SK-N-SH treated with all-trans-retinoic acid at 6 μM for 48 hours (cell line): ENCODE results near the gene SEPTIN1.

Experiments used
- ATAC-seq: fragments of 200-7000 bp; cut with Tn5 transposase; 3 replicates; pipeline ENCODE4 v1.9.1; 2020; ENCODE audit warnings: mild to moderate bottlenecking, moderate library complexity
- ARNTL ChIP-seq: fragments of 450-650 bp; formaldehyde crosslinking; IDR thresholded peaks from 2 replicates; pipeline ENCODE4 v1.5.0; 2020; ENCODE audit warnings: low read depth, mild to moderate bottlenecking, moderate library complexity, borderline replicate concordance
- BACH2 ChIP-seq: fragments of 250-450 bp; sonication (Bioruptor Pico); IDR thresholded peaks from 2 replicates; pipeline ENCODE4 v1.9.0; 2021; ENCODE audit warnings: mild to moderate bottlenecking, borderline replicate concordance
- CREB5 ChIP-seq: fragments of 250-450 bp; sonication (Bioruptor Pico); IDR thresholded peaks from 2 replicates; pipeline ENCODE4 v1.5.1; 2020; ENCODE audit warnings: low read depth, mild to moderate bottlenecking, moderate library complexity
- CSDC2 ChIP-seq: fragments of 250-450 bp; sonication (Bioruptor Pico); IDR thresholded peaks from 2 replicates; pipeline ENCODE4 v1.5.0; 2020; ENCODE audit warnings: mild to moderate bottlenecking, moderate library complexity
- ESRRG ChIP-seq: fragments of 250-450 bp; sonication (Bioruptor Pico); IDR thresholded peaks from 2 replicates; pipeline ENCODE4 v1.6.1; 2021; ENCODE audit warnings: mild to moderate bottlenecking
- GLIS3 ChIP-seq: fragments of 250-450 bp; sonication (Bioruptor Pico); IDR thresholded peaks from 2 replicates; pipeline ENCODE4 v1.5.0; 2020; ENCODE audit warnings: mild to moderate bottlenecking, moderate library complexity
- OSR1 ChIP-seq: fragments of 250-450 bp; sonication (Bioruptor Pico); IDR thresholded peaks from 2 replicates; pipeline ENCODE4 v1.8.0; 2022; ENCODE audit warnings: moderate library complexity, mild to moderate bottlenecking, inconsistent platforms
- PATZ1 ChIP-seq: fragments of 250-450 bp; sonication (Bioruptor Pico); IDR thresholded peaks from 2 replicates; pipeline ENCODE4 v1.8.0; 2020; ENCODE audit warnings: mild to moderate bottlenecking, moderate library complexity, borderline replicate concordance
- PPARA ChIP-seq: fragments of 250-450 bp; sonication (Bioruptor Pico); IDR thresholded peaks from 2 replicates; pipeline ENCODE4 v1.5.0; 2020; ENCODE audit warnings: mild to moderate bottlenecking, borderline replicate concordance
- RARB ChIP-seq: fragments of 250-450 bp; sonication (Bioruptor Pico); IDR thresholded peaks from 2 replicates; pipeline ENCODE4 v1.8.0; 2021; ENCODE audit warnings: mild to moderate bottlenecking, moderate library complexity
- SNAI2 ChIP-seq: fragments of 250-450 bp; sonication (Bioruptor Pico); IDR thresholded peaks from 2 replicates; pipeline ENCODE4 v1.5.0; 2020; ENCODE audit warnings: mild to moderate bottlenecking, moderate library complexity
- TCF4 ChIP-seq: fragments of 250-450 bp; sonication (Bioruptor Pico); IDR thresholded peaks from 2 replicates; pipeline ENCODE4 v1.8.0; 2021; ENCODE audit warnings: mild to moderate bottlenecking, moderate library complexity, borderline replicate concordance
- TOX ChIP-seq: fragments of 250-450 bp; sonication (Bioruptor Pico); IDR thresholded peaks from 2 replicates; pipeline ENCODE4 v1.8.0; 2021; ENCODE audit warnings: mild to moderate bottlenecking, moderate library complexity, borderline replicate concordance
- TSHZ2 ChIP-seq: fragments of 250-450 bp; sonication (Bioruptor Pico); IDR thresholded peaks from 2 replicates; pipeline ENCODE4 v1.5.0; 2020; ENCODE audit warnings: mild to moderate bottlenecking, moderate library complexity
- ZC3H10 ChIP-seq: fragments of 250-450 bp; sonication (Bioruptor Pico); IDR thresholded peaks from 2 replicates; pipeline ENCODE4 v1.5.1; 2021; ENCODE audit warnings: mild to moderate bottlenecking, moderate library complexity
- ZFP3 ChIP-seq: fragments of 250-450 bp; sonication (Bioruptor Pico); IDR thresholded peaks from 2 replicates; pipeline ENCODE4 v1.5.0; 2020; ENCODE audit warnings: mild to moderate bottlenecking, moderate library complexity
- ZFP30 ChIP-seq: fragments of 450-650 bp; formaldehyde crosslinking; IDR thresholded peaks from 2 replicates; pipeline ENCODE4 v1.5.0; 2022; ENCODE audit warnings: mild to moderate bottlenecking, moderate library complexity
- ZNF565 ChIP-seq: fragments of 450-650 bp; formaldehyde crosslinking; conservative IDR thresholded peaks from 2 replicates; pipeline ENCODE4 v1.5.0; 2020; ENCODE audit warnings: low read depth, mild to moderate bottlenecking, moderate library complexity
- ZNF70 ChIP-seq: fragments of 450-650 bp; formaldehyde crosslinking; IDR thresholded peaks from 2 replicates; pipeline ENCODE4 v1.5.0; 2020; ENCODE audit warnings: mild to moderate bottlenecking, moderate library complexity
- ZNF8 ChIP-seq: fragments of 450-650 bp; formaldehyde crosslinking; IDR thresholded peaks from 2 replicates; pipeline ENCODE4 v1.5.0; 2020; ENCODE audit warnings: mild to moderate bottlenecking, moderate library complexity

Gene SEPTIN1

GRCh38 chr16:30353438-30354129, 28.8 kb downstream of the SEPTIN1 start (continued):
- no peak for TF ChIP-seq CREB5 (CRISPR knock-in tag)
- TF ChIP-seq ZC3H10 = no peak

- ATAC-seq = no peak
- TF ChIP-seq CSDC2 (CRISPR knock-in tag) = no peak
- no peak for TF ChIP-seq RARB (CRISPR knock-in tag)
- no peak for TF ChIP-seq PPARA (CRISPR knock-in tag)
- no peak for TF ChIP-seq PATZ1 (CRISPR knock-in tag)
- TF ChIP-seq ZFP3 (CRISPR knock-in tag) = no peak
- TF ChIP-seq ZFP30 (CRISPR knock-in tag) = no peak
- no peak for TF ChIP-seq ZNF565 (CRISPR knock-in tag)
- TF ChIP-seq TCF4 (CRISPR knock-in tag) = no peak
- TF ChIP-seq GLIS3 = no peak
- no peak for TF ChIP-seq ARNTL (CRISPR knock-in tag)
- TF ChIP-seq ZNF70 (CRISPR knock-in tag) = no peak
- TF ChIP-seq CREB5 (CRISPR knock-in tag) = no peak
- TF ChIP-seq OSR1 = no peak
- TF ChIP-seq BACH2 = no peak
- TF ChIP-seq ZC3H10 = no peak
- no peak for TF ChIP-seq TSHZ2 (CRISPR knock-in tag)
- TF ChIP-seq TOX (CRISPR knock-in tag) = no peak
- TF ChIP-seq ZNF8 (CRISPR knock-in tag) = no peak
- no peak for TF ChIP-seq ESRRG (CRISPR knock-in tag)
- TF ChIP-seq, all 23 proteins: peak for 0
Observed at GRCh38 chr16:30352488-30353401, 29.6 kb downstream of the SEPTIN1 start.

- TF ChIP-seq OSR1 (no peak), ZNF70 (CRISPR knock-in tag) (no peak), ESRRG (CRISPR knock-in tag) (no peak), ZFP30 (CRISPR knock-in tag) (no peak), ZNF565 (CRISPR knock-in tag) (no peak), PATZ1 (CRISPR knock-in tag) (no peak), PPARA (CRISPR knock-in tag) (no peak), SNAI2 (no peak)
- peak; percentile 36 for ATAC-seq
Observed at GRCh38 chr16:30351586-30352419, 30.6 kb downstream of the SEPTIN1 start.
